Mucosa of descending colon (tissue), 3 donors: Measurements from ENCODE around the gene ATL2. TPM values are rescaled to one million over a fixed set of nuclear protein-coding genes. Genes with fewer than 3 reads are reported as not detected.
A peak's percentile ranks its signal among the peaks of the same experiment; 100 is the strongest.

Experiments
- ATAC-seq: fragments of 200-7000 bp; cut with Tn5 transposase; one replicate; pipeline ENCODE4 v1.9.1; 2020; ENCODE audit warnings: mild to moderate bottlenecking, moderate library complexity
- DNase-seq, 3 donors: peaks; one replicate each; pipeline ENCODE4 v3.0.0-alpha.2; 2020
- H3K36me3 ChIP-seq: fragments of 200-600 bp; one replicate; pipeline ENCODE4 v1.8.0; 2021; ENCODE audit warnings: low read depth, mild to moderate bottlenecking
- H3K4me1 ChIP-seq: fragments of 200-600 bp; one replicate; pipeline ENCODE4 v1.8.0; 2021; ENCODE audit warnings: low read depth, mild to moderate bottlenecking
- H3K4me3 ChIP-seq: fragments of 200-600 bp; one replicate; pipeline ENCODE4 v1.8.0; 2021; ENCODE audit warnings: mild to moderate bottlenecking
- H3K9me3 ChIP-seq: fragments of 200-600 bp; one replicate; pipeline ENCODE4 v1.8.0; 2021; ENCODE audit warnings: mild to moderate bottlenecking
- CTCF ChIP-seq: fragments of 200-600 bp; IDR thresholded peaks from one replicate; pipeline ENCODE4 v1.8.0; 2022; ENCODE audit warnings: antibody characterized with exemption, mild to moderate bottlenecking
- intact Hi-C, 2 donors: fragments of 100-400 bp; cut with DNase I in 1 of 2; cut with micrococcal nuclease in 1 of 2; formaldehyde crosslinking; loops; one replicate each; pipeline versions ENCODE4 v1.11.0 to v1.11.1; 2022; cut with DNase I, micrococcal nuclease
- long read RNA-seq, 2 donors: library from polyadenylated mRNA; unstranded; transcript quantifications; one replicate each; pipeline ENCODE4 v2.0.0, GENCODE V29; 2019 to 2021
- total RNA-seq, 3 donors: library from RNA; stranded (reverse); fragmentation: NEBNext Ultra II Directional in 2 of 3; extraction: Animal tissue kit (Norgen Biotek cat#: 25700) in 2 of 3; gene quantifications; one replicate each; pipeline versions ENCODE4 v1.2.1 to v1.2.4, GENCODE V29; 2021 to 2023
- donor health status: DM: no; HTN: no; CAD: no; lungs with moderate emphysema.
- donor health status: DM: no; HTN: no; CAD: no.
- donor health status: DM: no; HTN: yes; CAD: no.

The ATL2 gene
- total RNA-seq: 100 to 1,000 TPM in 1 of 3 donors, 10 to 100 TPM in 2; 49.3 to 166 (median 53.5) TPM
- long read RNA-seq, donor 1, transcript ATL2-201 (13 exons, 2,868 nt): major isoform, 49 of 80 reads
- long read RNA-seq, donor 1, partial matches to known transcripts: 12 of 80 reads
- long read RNA-seq, donor 1, other reads (novel, unspliced or antisense): 15 of 80 reads
- long read RNA-seq, donor 2, partial matches to known transcripts: 1 of 7 reads
- long read RNA-seq, donor 2, other reads (novel, unspliced or antisense): 3 of 7 reads

- DNase-seq (peak; percentile 96 to 98 (median 98)), ATAC-seq (peak; percentile 94)
- TF ChIP-seq CTCF: no peak
- H3K4me3 ChIP-seq: peak within 1 kb of the TSS; percentile 82
- intact Hi-C loops: no loop called here
- no peaks in the 10 kb centered on the region for H3K36me3 ChIP-seq
- H3K4me1 ChIP-seq: peaks cover 13% of the 10 kb centered on the region
- H3K9me3 ChIP-seq: no peaks in the 10 kb centered on the region
Observed at GRCh38 chr2:38377050-38377828, at the start of gene ATL2. Gene ATL2, minus strand, starts transcription at chr2:38377273. Its CDS starts 13 bp downstream, at chr2:38377260.

GRCh38 chr2:38423763-38424162, 46.7 kb upstream of the ATL2 start:
- no peaks in the 10 kb centered on the region for H3K4me1 ChIP-seq
- ATAC-seq (no peak), DNase-seq (no peak)
- no peak for TF ChIP-seq CTCF
- H3K9me3 ChIP-seq: no peaks in the 10 kb centered on the region
- intact Hi-C loops: no loop called here
- no peak overlapping the region for H3K4me3 ChIP-seq
- no peaks in the 10 kb centered on the region for H3K36me3 ChIP-seq

GRCh38 chr2:38421274-38422056, 44.4 kb upstream of the ATL2 start:
- intact Hi-C loops: no loop called here
- TF ChIP-seq CTCF: no peak
- DNase-seq (no peak), ATAC-seq (no peak)
- Histone ChIP-seq H3K4me1 (no peaks in the 10 kb centered on the region), H3K36me3 (no peaks in the 10 kb centered on the region), H3K9me3 (no peaks in the 10 kb centered on the region), H3K4me3 (no peak overlapping the region)

GRCh38 chr2:38419499-38419898, 42.4 kb upstream of the ATL2 start:
- DNase-seq: no peak
- no peak for ATAC-seq
- Histone ChIP-seq H3K4me1 (no peaks in the 10 kb centered on the region), H3K36me3 (no peaks in the 10 kb centered on the region), H3K4me3 (no peak overlapping the region), H3K9me3 (no peaks in the 10 kb centered on the region)
- TF ChIP-seq CTCF: no peak
- intact Hi-C loops: no loop called here

GRCh38 chr2:38418735-38419134, 41.7 kb upstream of the ATL2 start:
- no peak for DNase-seq
- Histone ChIP-seq H3K4me3 (no peak overlapping the region), H3K9me3 (peaks cover 2% of the 10 kb centered on the region), H3K36me3 (no peaks in the 10 kb centered on the region), H3K4me1 (no peaks in the 10 kb centered on the region)
- TF ChIP-seq CTCF: no peak
- intact Hi-C loops: no loop called here
- no peak for ATAC-seq
